ENCODE measurements around the gene SURF1.
"Not testable (repeated sequence)": the region's sequence is repeated elsewhere in the genome, so short reads cannot be mapped to it uniquely, and the experiment has no call there.

Gene SURF1

GRCh38 chr9:133400292-133400691, 44.0 kb upstream of the SURF1 start:
- H3K4me3 ChIP-seq (replicated peaks; ENCODE audit: low read depth, low read length) = no peak overlapping the region
- TF ChIP-seq CTCF (IDR thresholded peaks at IDR 0.05; ENCODE audit: low read depth, low read length, missing control alignments) = no peak
- no peak for DNase-seq (ENCODE audit: extremely low read depth, low read depth)

GRCh38 chr9:133397895-133398294, 41.6 kb upstream of the SURF1 start:
- TF ChIP-seq CTCF (IDR thresholded peaks at IDR 0.05; ENCODE audit: low read depth, low read length, missing control alignments) = no peak
- no peak for DNase-seq (ENCODE audit: extremely low read depth, low read depth)
- H3K4me3 ChIP-seq (replicated peaks; ENCODE audit: low read depth, low read length) = no peak overlapping the region

GRCh38 chr9:133397370-133397769, 41.1 kb upstream of the SURF1 start:
- H3K4me3 ChIP-seq (replicated peaks; ENCODE audit: low read depth, low read length) = no peak overlapping the region
- no peak for TF ChIP-seq CTCF (IDR thresholded peaks at IDR 0.05; ENCODE audit: low read depth, low read length, missing control alignments)
- DNase-seq (ENCODE audit: extremely low read depth, low read depth) = no peak

GRCh38 chr9:133396952-133397351, 40.7 kb upstream of the SURF1 start:
- no peak overlapping the region for H3K4me3 ChIP-seq (replicated peaks; ENCODE audit: low read depth, low read length)
- DNase-seq (ENCODE audit: extremely low read depth, low read depth) = no peak
- TF ChIP-seq CTCF (IDR thresholded peaks at IDR 0.05; ENCODE audit: low read depth, low read length, missing control alignments) = peak; percentile 59

GRCh38 chr9:133394687-133395271, 38.5 kb upstream of the SURF1 start:
- no peak overlapping the region for H3K4me3 ChIP-seq (replicated peaks; ENCODE audit: low read depth, low read length)
- TF ChIP-seq CTCF (IDR thresholded peaks at IDR 0.05; ENCODE audit: low read depth, low read length, missing control alignments) = no peak
- no peak for DNase-seq (ENCODE audit: extremely low read depth, low read depth)

GRCh38 chr9:133393399-133393798, 37.1 kb upstream of the SURF1 start:
- no peak for DNase-seq (ENCODE audit: extremely low read depth, low read depth)
- TF ChIP-seq CTCF (IDR thresholded peaks at IDR 0.05; ENCODE audit: low read depth, low read length, missing control alignments) = no peak
- H3K4me3 ChIP-seq (replicated peaks; ENCODE audit: low read depth, low read length) = no peak overlapping the region

GRCh38 chr9:133392308-133392707, 36.0 kb upstream of the SURF1 start:
- H3K4me3 ChIP-seq (replicated peaks; ENCODE audit: low read depth, low read length); DNase-seq (ENCODE audit: extremely low read depth, low read depth): not testable (repeated sequence)

GRCh38 chr9:133391449-133391848, 35.2 kb upstream of the SURF1 start:
- H3K4me3 ChIP-seq (replicated peaks; ENCODE audit: low read depth, low read length); DNase-seq (ENCODE audit: extremely low read depth, low read depth): not testable (repeated sequence)
